ENCODE results near the gene EVI5. TPM values are rescaled to one million over a fixed set of nuclear protein-coding genes. Genes with fewer than 3 reads are reported as not detected.
"Not testable (repeated sequence)": the region's sequence is repeated elsewhere in the genome, so short reads cannot be mapped to it uniquely, and the experiment has no call there.

EVI5 gene
- total RNA-seq, 4 donors from 2014 or later: 48.7 to 70.7 (median 50.8) TPM

DNA sequence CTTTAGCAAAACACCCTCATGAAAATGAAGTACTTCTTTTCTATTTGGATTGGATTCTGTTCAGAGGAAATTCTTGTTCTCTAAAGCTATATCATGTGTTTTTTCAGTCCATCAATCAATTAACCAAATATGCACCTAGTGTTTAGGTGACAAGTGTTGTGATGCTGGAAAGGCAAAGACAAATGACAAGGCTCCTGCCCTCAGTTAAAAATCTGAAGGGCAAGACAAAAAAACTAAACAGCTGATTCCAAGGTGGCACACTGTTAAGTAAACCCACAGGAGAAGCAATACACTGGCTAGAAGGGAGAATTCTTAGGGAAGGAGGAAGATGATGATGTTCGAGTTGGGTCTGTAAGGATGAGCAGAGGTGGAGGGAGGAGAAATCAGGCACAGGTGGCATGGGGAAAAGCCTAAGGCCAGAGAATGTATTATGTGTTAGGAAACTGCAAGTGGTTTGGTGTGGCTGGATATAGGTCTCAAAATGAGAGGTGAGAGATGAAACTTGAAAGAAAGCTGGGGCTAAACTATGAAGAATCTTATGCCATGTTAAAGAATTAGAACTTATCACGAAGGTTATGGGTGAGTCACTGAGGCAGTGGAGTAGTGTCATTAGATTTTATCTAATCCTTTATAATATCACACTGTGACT lies 246.4 kb downstream of the EVI5 start:
- 78 to 79% methylated on average over 2 of the region's 2 CpGs for WGBS, 2 donors
- Histone ChIP-seq H3K36me3 (peaks cover 0 to 9% (median 0%) of the 10 kb centered on the region in 3 donors), H3K4me1 (peaks cover 0 to 4% (median 1%) of the 10 kb centered on the region in 4 donors), H3K9me3 (no peaks in the 10 kb centered on the region), H3K4me3 (no peak overlapping the region), H3K27me3 (no peaks in the 10 kb centered on the region), H3K27ac (no peak overlapping the region)
- no peak for DNase-seq (ENCODE audit: low spot score in 2 of 2)
- TF ChIP-seq POLR2A (IDR thresholded peaks at IDR 0.05) (no peak), EP300 (IDR thresholded peaks at IDR 0.05) (no peak)
- TF ChIP-seq, protein P1, sequence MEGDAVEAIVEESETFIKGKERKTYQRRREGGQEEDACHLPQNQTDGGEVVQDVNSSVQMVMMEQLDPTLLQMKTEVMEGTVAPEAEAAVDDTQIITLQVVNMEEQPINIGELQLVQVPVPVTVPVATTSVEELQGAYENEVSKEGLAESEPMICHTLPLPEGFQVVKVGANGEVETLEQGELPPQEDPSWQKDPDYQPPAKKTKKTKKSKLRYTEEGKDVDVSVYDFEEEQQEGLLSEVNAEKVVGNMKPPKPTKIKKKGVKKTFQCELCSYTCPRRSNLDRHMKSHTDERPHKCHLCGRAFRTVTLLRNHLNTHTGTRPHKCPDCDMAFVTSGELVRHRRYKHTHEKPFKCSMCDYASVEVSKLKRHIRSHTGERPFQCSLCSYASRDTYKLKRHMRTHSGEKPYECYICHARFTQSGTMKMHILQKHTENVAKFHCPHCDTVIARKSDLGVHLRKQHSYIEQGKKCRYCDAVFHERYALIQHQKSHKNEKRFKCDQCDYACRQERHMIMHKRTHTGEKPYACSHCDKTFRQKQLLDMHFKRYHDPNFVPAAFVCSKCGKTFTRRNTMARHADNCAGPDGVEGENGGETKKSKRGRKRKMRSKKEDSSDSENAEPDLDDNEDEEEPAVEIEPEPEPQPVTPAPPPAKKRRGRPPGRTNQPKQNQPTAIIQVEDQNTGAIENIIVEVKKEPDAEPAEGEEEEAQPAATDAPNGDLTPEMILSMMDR (IDR thresholded peaks at IDR 0.05): no peak

- whole genome bisulfite sequencing, 2 donors: 22 to 30% methylated on average over 2 of the region's 2 CpGs
- peaks cover 0 to 8% (median 0%) of the 10 kb centered on the region in 3 donors for H3K36me3 ChIP-seq
- DNase-seq (ENCODE audit: low spot score in 2 of 2): no peak
Measured at GRCh38 chr1:92538048-92538412, 246.9 kb downstream of the EVI5 start.

GRCh38 chr1:92536980-92537884 lies 247.7 kb downstream of the EVI5 start:
- Histone ChIP-seq H3K4me1 (peaks cover 0 to 4% (median 1%) of the 10 kb centered on the region in 4 donors), H3K27me3 (no peaks in the 10 kb centered on the region), H3K9me3 (no peaks in the 10 kb centered on the region), H3K4me3 (no peak overlapping the region), H3K36me3 (peaks cover 0 to under 1% (median 0%) of the 10 kb centered on the region in 3 donors), H3K27ac (no peak overlapping the region)
- TF ChIP-seq, protein P1 (IDR thresholded peaks at IDR 0.05): no peak
- TF ChIP-seq EP300 (IDR thresholded peaks at IDR 0.05) (no peak), POLR2A (IDR thresholded peaks at IDR 0.05) (no peak)
- no peak for DNase-seq (ENCODE audit: low spot score in 2 of 2)
- WGBS, 2 donors: 52 to 58% methylated on average over 2 of the region's 2 CpGs

More at GRCh38 chr1:92538048-92538412, 246.9 kb downstream of the EVI5 start:
- no peaks in the 10 kb centered on the region for H3K9me3 ChIP-seq
- H3K27ac ChIP-seq: no peak overlapping the region
- TF ChIP-seq POLR2A (IDR thresholded peaks at IDR 0.05) (no peak), EP300 (IDR thresholded peaks at IDR 0.05) (no peak)
- TF ChIP-seq, protein P1 (IDR thresholded peaks at IDR 0.05): no peak
- no peak overlapping the region for H3K4me3 ChIP-seq
- H3K4me1 ChIP-seq: peaks cover 0 to 4% (median 1%) of the 10 kb centered on the region in 4 donors
- H3K27me3 ChIP-seq: no peaks in the 10 kb centered on the region

DNA sequence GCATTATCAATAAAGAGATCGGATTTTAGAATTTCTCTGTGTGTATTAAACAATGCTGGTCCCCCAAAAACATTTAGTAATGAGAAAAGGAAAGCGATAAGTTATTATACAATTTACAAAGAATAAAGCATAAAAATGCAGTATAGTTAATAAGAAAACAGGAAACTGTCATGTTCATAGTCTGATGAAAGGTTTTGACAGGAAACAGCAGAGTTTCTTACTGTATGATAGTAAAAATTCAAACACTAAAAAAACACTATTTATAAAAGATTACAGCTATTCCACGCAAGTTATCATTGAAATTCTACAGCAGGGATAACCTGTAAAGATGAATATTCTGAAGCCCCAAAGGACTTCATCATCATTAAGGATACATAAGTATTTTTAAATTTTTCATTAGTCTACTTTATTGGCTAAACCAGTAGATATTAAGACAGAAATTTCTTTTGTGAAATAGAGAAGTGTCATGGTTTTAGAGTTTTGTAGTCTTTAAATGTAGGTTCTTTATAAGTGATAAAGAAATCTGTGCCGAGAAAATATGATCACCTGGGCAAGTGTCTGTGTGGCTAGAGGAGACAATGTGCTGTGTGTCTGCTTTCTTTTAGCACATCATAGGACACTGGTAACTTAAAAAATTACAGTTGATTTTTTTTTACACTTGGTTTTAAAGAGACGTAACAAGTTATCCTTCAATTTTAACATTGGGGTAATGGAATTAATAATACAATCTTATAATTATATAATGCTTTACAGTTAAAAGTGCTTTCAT lies 248.5 kb downstream of the EVI5 start:
- H3K27me3 ChIP-seq: no peaks in the 10 kb centered on the region
- H3K9me3 ChIP-seq: no peaks in the 10 kb centered on the region
- TF ChIP-seq POLR2A (IDR thresholded peaks at IDR 0.05) (no peak), EP300 (IDR thresholded peaks at IDR 0.05) (no peak)
- TF ChIP-seq, protein P1 (IDR thresholded peaks at IDR 0.05): no peak
- no peak for DNase-seq (ENCODE audit: low spot score in 2 of 2)
- 88 to 92% methylated on average over 5 of the region's 5 CpGs for WGBS, 2 donors
- H3K4me3 ChIP-seq: no peak overlapping the region
- no peaks in the 10 kb centered on the region for H3K36me3 ChIP-seq
- H3K27ac ChIP-seq: no peak overlapping the region
- peaks cover 0 to 4% (median 1%) of the 10 kb centered on the region in 4 donors for H3K4me1 ChIP-seq

- not testable (repeated sequence) for H3K27me3 ChIP-seq; H3K27ac ChIP-seq; H3K4me1 ChIP-seq; DNase-seq (ENCODE audit: low spot score in 2 of 2); H3K9me3 ChIP-seq; H3K4me3 ChIP-seq
- WGBS, 2 donors: 96 to 97% methylated on average over 4 of the region's 4 CpGs
- peaks cover 0 to 14% (median 0%) of the 10 kb centered on the region in 3 donors for H3K36me3 ChIP-seq
Measured at GRCh38 chr1:92532371-92532770, 252.5 kb downstream of the EVI5 start.

DNA sequence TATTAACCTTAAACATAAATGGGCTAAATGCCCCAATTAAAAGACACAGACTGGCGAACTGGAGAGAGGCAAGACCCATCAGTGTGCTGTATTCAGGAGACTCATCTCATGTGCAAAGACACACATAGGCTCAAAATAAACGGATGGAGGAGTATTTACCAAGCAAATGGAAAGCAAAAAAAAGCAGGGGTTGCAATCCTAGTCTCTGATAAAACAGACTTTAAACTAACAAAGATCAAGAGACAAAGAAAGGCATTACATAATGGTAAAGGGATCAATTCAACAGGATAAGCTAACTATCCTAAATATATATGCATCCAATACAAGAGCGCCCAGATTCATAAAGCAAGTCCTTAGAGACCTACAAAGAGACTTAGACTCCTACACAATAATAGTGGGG lies 253.0 kb downstream of the EVI5 start:
- not testable (repeated sequence) for DNase-seq (ENCODE audit: low spot score in 2 of 2); H3K4me3 ChIP-seq; H3K27me3 ChIP-seq; H3K9me3 ChIP-seq; H3K27ac ChIP-seq; H3K4me1 ChIP-seq
- WGBS, 2 donors: 91 to 96% methylated on average over 3 of the region's 3 CpGs
- H3K36me3 ChIP-seq: peaks cover 0 to 16% (median 0%) of the 10 kb centered on the region in 3 donors

All from tibial nerve (tissue), 4 donors.